DOHH2 (cell line): Measurements from ENCODE around the gene SLC16A10.

Experiments
- H3F3A ChIP-seq: fragments of 200-600 bp; sonication (generic), shearing (Covaris generic); 2 replicates; pipeline ENCODE4 v1.6.0; 2016; ENCODE audit warnings: antibody characterized with exemption, mild to moderate bottlenecking; ENCODE audit not compliant: control insufficient read depth, insufficient read depth
- H3K27ac ChIP-seq: fragments of 200-600 bp; sonication (generic); 2 replicates; pipeline ENCODE4 v1.5.1; 2014; ENCODE audit warnings: low read depth, mild to moderate bottlenecking, low read length, moderate library complexity
- H3K27me3 ChIP-seq: fragments of 200-600 bp; sonication (generic); 2 replicates; pipeline ENCODE4 v1.6.1; 2014; ENCODE audit warnings: mild to moderate bottlenecking, low read length, mixed read lengths; ENCODE audit not compliant: control insufficient read depth
- H3K36me3 ChIP-seq: fragments of 200-600 bp; sonication (generic); 2 replicates; pipeline ENCODE4 v1.6.1; 2014; ENCODE audit warnings: mild to moderate bottlenecking, low read length, moderate library complexity, mixed read lengths; ENCODE audit not compliant: control insufficient read depth
- H3K4me1 ChIP-seq: fragments of 200-600 bp; sonication (generic); 2 replicates; pipeline ENCODE4 v1.6.1; 2014; ENCODE audit warnings: mild to moderate bottlenecking, low read length, mixed read lengths; ENCODE audit not compliant: control insufficient read depth
- H3K4me2 ChIP-seq: fragments of 200-600 bp; sonication (generic); 2 replicates; pipeline ENCODE4 v1.6.0; 2014; ENCODE audit warnings: mild to moderate bottlenecking, low read length, moderate library complexity
- H3K4me3 ChIP-seq: fragments of 200-600 bp; sonication (generic); 2 replicates; pipeline ENCODE4 v1.5.1; 2014; ENCODE audit warnings: mild to moderate bottlenecking, low read length, mixed read lengths
- H3K79me2 ChIP-seq: fragments of 200-600 bp; sonication (generic); 2 replicates; pipeline ENCODE4 v1.6.1; 2014; ENCODE audit warnings: mild to moderate bottlenecking, low read length, mixed read lengths; ENCODE audit not compliant: control insufficient read depth
- H3K9me2 ChIP-seq: fragments of 200-600 bp; sonication (generic); replicated peaks from 2 replicates; pipeline ENCODE4 v1.6.1; 2014; ENCODE audit warnings: mild to moderate bottlenecking, low read length, mixed read lengths; ENCODE audit not compliant: control insufficient read depth
- H3K9me3 ChIP-seq: fragments of 200-600 bp; sonication (generic); 2 replicates; pipeline ENCODE4 v1.6.1; 2014; ENCODE audit warnings: antibody characterized with exemption, low read length, mixed read lengths; ENCODE audit not compliant: control insufficient read depth, insufficient read depth
- H4K20me1 ChIP-seq: fragments of 200-600 bp; sonication (generic); 2 replicates; pipeline ENCODE4 v1.6.0; 2014; ENCODE audit warnings: low read depth, mild to moderate bottlenecking, antibody characterized with exemption, low read length, moderate library complexity; ENCODE audit not compliant: control insufficient read depth, insufficient read depth
- EZH2phosphoT487 ChIP-seq: fragments of 200-600 bp; sonication (generic); IDR thresholded peaks from 2 replicates; pipeline ENCODE4 v1.6.1; 2017; ENCODE audit warnings: borderline replicate concordance, mild to moderate bottlenecking, antibody characterized with exemption, low read length, moderate library complexity, mixed read lengths
- TF ChIP-seq, protein P1 (sequence below): fragments of 200-600 bp; sonication (generic); IDR thresholded peaks from one replicate; pipeline ENCODE4 v1.5.1; 2014; ENCODE audit warnings: antibody characterized with exemption, mild to moderate bottlenecking, low read depth, low read length; ENCODE audit not compliant: poor library complexity, severe bottlenecking

The SLC16A10 gene

DNA sequence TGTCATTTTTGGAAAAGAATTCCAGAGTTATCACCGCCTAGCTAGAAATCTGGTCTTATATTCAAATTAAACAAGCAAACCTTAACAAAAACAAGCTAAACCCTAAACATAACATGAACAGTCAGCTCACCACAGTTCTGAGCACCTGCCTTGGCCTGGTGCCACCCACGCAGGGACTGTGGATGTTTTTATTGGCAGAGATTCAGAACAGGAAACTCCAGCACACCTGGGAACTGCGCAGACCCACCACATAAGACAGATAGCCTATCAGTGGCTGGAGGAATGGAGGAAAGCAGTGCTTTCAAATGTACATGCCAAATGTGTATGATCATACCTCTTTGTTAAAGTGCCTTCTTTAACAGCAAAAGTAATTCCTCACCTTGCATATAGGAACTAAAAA lies 8.9 kb downstream of the SLC16A10 start:
- H3K4me3 ChIP-seq, result no peak overlapping the region
- H3K9me3 ChIP-seq, result no peaks in the 10 kb centered on the region
- H3K27ac ChIP-seq, result no peak overlapping the region
- H3K4me2 ChIP-seq, result no peak overlapping the region
- H3K27me3 ChIP-seq, result 0 out of 2 replicates have a peak, but pooled peaks cover 2% of the 10 kb centered on the region
- no peaks in the 10 kb centered on the region for H3K79me2 ChIP-seq
- no peaks in the 10 kb centered on the region for H4K20me1 ChIP-seq
- H3F3A ChIP-seq, result no peaks in the 10 kb centered on the region
- H3K36me3 ChIP-seq, result no peaks in the 10 kb centered on the region
- H3K4me1 ChIP-seq, result no peaks in the 10 kb centered on the region
- H3K9me2 ChIP-seq, result no peaks in the 10 kb centered on the region
- no peak for TF ChIP-seq EZH2phosphoT487
- TF ChIP-seq, protein P1, sequence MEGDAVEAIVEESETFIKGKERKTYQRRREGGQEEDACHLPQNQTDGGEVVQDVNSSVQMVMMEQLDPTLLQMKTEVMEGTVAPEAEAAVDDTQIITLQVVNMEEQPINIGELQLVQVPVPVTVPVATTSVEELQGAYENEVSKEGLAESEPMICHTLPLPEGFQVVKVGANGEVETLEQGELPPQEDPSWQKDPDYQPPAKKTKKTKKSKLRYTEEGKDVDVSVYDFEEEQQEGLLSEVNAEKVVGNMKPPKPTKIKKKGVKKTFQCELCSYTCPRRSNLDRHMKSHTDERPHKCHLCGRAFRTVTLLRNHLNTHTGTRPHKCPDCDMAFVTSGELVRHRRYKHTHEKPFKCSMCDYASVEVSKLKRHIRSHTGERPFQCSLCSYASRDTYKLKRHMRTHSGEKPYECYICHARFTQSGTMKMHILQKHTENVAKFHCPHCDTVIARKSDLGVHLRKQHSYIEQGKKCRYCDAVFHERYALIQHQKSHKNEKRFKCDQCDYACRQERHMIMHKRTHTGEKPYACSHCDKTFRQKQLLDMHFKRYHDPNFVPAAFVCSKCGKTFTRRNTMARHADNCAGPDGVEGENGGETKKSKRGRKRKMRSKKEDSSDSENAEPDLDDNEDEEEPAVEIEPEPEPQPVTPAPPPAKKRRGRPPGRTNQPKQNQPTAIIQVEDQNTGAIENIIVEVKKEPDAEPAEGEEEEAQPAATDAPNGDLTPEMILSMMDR, result no peak

DNA sequence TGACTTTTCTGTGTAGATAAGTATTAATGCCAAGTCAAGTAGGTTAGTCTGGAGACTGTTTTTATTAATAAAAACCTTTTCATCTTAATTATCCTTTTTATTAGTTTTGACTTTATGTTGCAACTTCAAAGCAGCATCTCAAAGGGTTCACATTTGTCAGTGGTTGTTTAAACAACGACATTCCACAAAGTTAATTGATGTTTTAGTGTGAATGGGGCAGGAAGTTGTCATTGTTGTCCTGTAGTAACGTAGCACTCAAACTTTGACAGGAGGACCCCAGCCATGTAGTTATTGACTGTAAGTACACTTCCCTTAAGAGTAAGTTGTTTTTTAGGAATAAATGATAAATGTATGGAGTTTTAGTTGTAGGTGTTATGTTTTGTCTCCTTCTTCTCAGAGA lies 11.3 kb downstream of the SLC16A10 start:
- Histone ChIP-seq H3K4me3 (no peak overlapping the region), H3K27ac (no peak overlapping the region), H3F3A (no peaks in the 10 kb centered on the region), H3K27me3 (no peaks in the 10 kb centered on the region), H3K9me3 (no peaks in the 10 kb centered on the region), H3K9me2 (no peaks in the 10 kb centered on the region), H3K4me2 (no peak overlapping the region), H4K20me1 (no peaks in the 10 kb centered on the region), H3K79me2 (no peaks in the 10 kb centered on the region), H3K36me3 (no peaks in the 10 kb centered on the region), H3K4me1 (no peaks in the 10 kb centered on the region)
- TF ChIP-seq EZH2phosphoT487, result no peak

- H3K4me2 ChIP-seq, result no peak overlapping the region
- no peaks in the 10 kb centered on the region for H3K9me2 ChIP-seq
- H3K27me3 ChIP-seq, result no peaks in the 10 kb centered on the region
- no peaks in the 10 kb centered on the region for H3K4me1 ChIP-seq
- H3K27ac ChIP-seq, result no peak overlapping the region
- no peaks in the 10 kb centered on the region for H3F3A ChIP-seq
- no peaks in the 10 kb centered on the region for H3K36me3 ChIP-seq
- no peaks in the 10 kb centered on the region for H3K79me2 ChIP-seq
- no peaks in the 10 kb centered on the region for H3K9me3 ChIP-seq
- TF ChIP-seq, protein P1, result no peak
- no peak for TF ChIP-seq EZH2phosphoT487
- H4K20me1 ChIP-seq, result no peaks in the 10 kb centered on the region
- H3K4me3 ChIP-seq, result no peak overlapping the region
These were observed 14.7 kb downstream of the SLC16A10 start for GRCh38 chr6:111101987-111102386.

DNA sequence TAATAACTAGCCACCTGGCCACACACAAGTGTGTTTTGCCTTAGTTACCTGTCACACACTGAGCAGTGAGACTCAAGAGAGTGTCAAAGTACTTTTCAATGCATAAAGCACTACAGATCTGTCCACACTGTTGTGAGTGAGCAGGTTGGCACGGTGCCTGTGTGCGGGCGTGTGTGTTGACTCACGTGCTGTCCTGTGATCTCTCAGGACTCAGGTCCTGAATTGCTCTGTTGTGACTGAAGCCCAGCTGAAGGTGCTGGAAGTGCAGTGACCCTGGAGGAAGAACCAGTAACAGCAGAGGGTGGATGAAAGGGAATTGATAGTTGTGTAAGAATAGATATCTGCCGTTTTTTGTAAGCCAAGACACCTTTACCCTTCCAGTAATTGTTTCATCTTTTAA lies 18.3 kb downstream of the SLC16A10 start:
- no peak overlapping the region for H3K4me2 ChIP-seq
- H3K4me1 ChIP-seq, result no peaks in the 10 kb centered on the region
- H3K9me3 ChIP-seq, result no peaks in the 10 kb centered on the region
- H3K27me3 ChIP-seq, result 0 out of 2 replicates have a peak, but pooled peaks cover 2% of the 10 kb centered on the region
- no peak overlapping the region for H3K4me3 ChIP-seq
- no peaks in the 10 kb centered on the region for H3K79me2 ChIP-seq
- no peaks in the 10 kb centered on the region for H4K20me1 ChIP-seq
- H3F3A ChIP-seq, result no peaks in the 10 kb centered on the region
- no peak overlapping the region for H3K27ac ChIP-seq
- no peak for TF ChIP-seq EZH2phosphoT487
- TF ChIP-seq, protein P1, result no peak
- H3K9me2 ChIP-seq, result no peaks in the 10 kb centered on the region
- no peaks in the 10 kb centered on the region for H3K36me3 ChIP-seq
